ENCODE measurements around the gene SH3BGRL2. TPM values are rescaled to one million over a fixed set of nuclear protein-coding genes. Genes with fewer than 3 reads are reported as not detected.
A peak's percentile ranks its signal among the peaks of the same experiment; 100 is the strongest.

SH3BGRL2 gene
- total RNA-seq, 6 experiments from 2014 or later, result 0.14 to 0.43 (median 0.23) TPM

- no peaks in the 10 kb centered on the region; the same call in 1 of the 2 replicates for H3K27me3 Mint-ChIP-seq (ENCODE audit: insufficient read depth)
Measured at GRCh38 chr6:79604583-79605037, 26.5 kb upstream of the SH3BGRL2 start.

GRCh38 chr6:79605061-79605460 is 26.1 kb upstream of the SH3BGRL2 start:
- H3K4me3 Mint-ChIP-seq, result no peak overlapping the region
- H3K27me3 Mint-ChIP-seq (ENCODE audit: insufficient read depth), result no peaks in the 10 kb centered on the region; the same call in 1 of the 2 replicates
- no peaks in the 10 kb centered on the region for H3K9me3 Mint-ChIP-seq
- no peak for TF ChIP-seq CTCF (IDR thresholded peaks at IDR 0.05)
- H3K27ac Mint-ChIP-seq, result no peak overlapping the region
- DNase-seq, result no peak
- no peaks in the 10 kb centered on the region for H3K36me3 Mint-ChIP-seq (ENCODE audit: low read depth)
- peaks cover 7% of the 10 kb centered on the region for H3K4me1 Mint-ChIP-seq (ENCODE audit: low read depth)

More at GRCh38 chr6:79604583-79605037, 26.5 kb upstream of the SH3BGRL2 start:
- TF ChIP-seq CTCF (IDR thresholded peaks at IDR 0.05), result no peak
- H3K4me3 Mint-ChIP-seq, result no peak overlapping the region
- DNase-seq, result no peak
- no peak overlapping the region for H3K27ac Mint-ChIP-seq
- peaks cover 7% of the 10 kb centered on the region for H3K4me1 Mint-ChIP-seq (ENCODE audit: low read depth)
- H3K36me3 Mint-ChIP-seq (ENCODE audit: low read depth), result no peaks in the 10 kb centered on the region
- H3K9me3 Mint-ChIP-seq, result no peaks in the 10 kb centered on the region

GRCh38 chr6:79605968-79606764 is 25.0 kb upstream of the SH3BGRL2 start:
- Mint-ChIP-seq H3K36me3 (ENCODE audit: low read depth) (no peaks in the 10 kb centered on the region), H3K9me3 (no peaks in the 10 kb centered on the region), H3K27me3 (ENCODE audit: insufficient read depth) (no peaks in the 10 kb centered on the region; the same call in 1 of the 2 replicates), H3K4me1 (ENCODE audit: low read depth) (no peaks in the 10 kb centered on the region; the same call in 1 of the 2 replicates), H3K27ac (no peak overlapping the region), H3K4me3 (no peak overlapping the region)
- TF ChIP-seq CTCF (IDR thresholded peaks at IDR 0.05), result no peak
- no peak for DNase-seq

- Mint-ChIP-seq H3K4me1 (ENCODE audit: low read depth) (no peaks in the 10 kb centered on the region), H3K27ac (no peak overlapping the region), H3K4me3 (peak overlapping the region; percentile 3; the same call in 1 of the 2 replicates), H3K9me3 (no peaks in the 10 kb centered on the region), H3K36me3 (ENCODE audit: low read depth) (no peaks in the 10 kb centered on the region), H3K27me3 (ENCODE audit: insufficient read depth) (no peaks in the 10 kb centered on the region; the same call in none of the 2 replicates)
- no peak for TF ChIP-seq CTCF (IDR thresholded peaks at IDR 0.05)
- no peak for DNase-seq
Measured at GRCh38 chr6:79607000-79607399, 24.1 kb upstream of the SH3BGRL2 start.

- Mint-ChIP-seq H3K27me3 (ENCODE audit: insufficient read depth) (no peaks in the 10 kb centered on the region; the same call in none of the 2 replicates), H3K27ac (no peak overlapping the region), H3K9me3 (no peaks in the 10 kb centered on the region), H3K4me1 (ENCODE audit: low read depth) (no peaks in the 10 kb centered on the region), H3K4me3 (no peak overlapping the region), H3K36me3 (ENCODE audit: low read depth) (no peaks in the 10 kb centered on the region)
- TF ChIP-seq CTCF (IDR thresholded peaks at IDR 0.05), result no peak
- no peak for DNase-seq
Measured at GRCh38 chr6:79608334-79609224, 22.6 kb upstream of the SH3BGRL2 start.
